ENCODE results near the gene SMCO2. TPM values are rescaled to one million over a fixed set of nuclear protein-coding genes. Genes with fewer than 3 reads are reported as not detected.
"Not testable (repeated sequence)": the region's sequence is repeated elsewhere in the genome, so short reads cannot be mapped to it uniquely, and the experiment has no call there.

SMCO2 gene
- total and polyA plus RNA-seq, 7 donors, result 0.15 TPM; not detected in 6

GRCh38 chr12:27537855-27538675, 91.5 kb downstream of the SMCO2 start:
- intact Hi-C loops (cut with DNase I), result no loop called here
- WGBS, 2 donors, result 76 to 86% methylated on average over 8 of the region's 8 CpGs
- Histone ChIP-seq H3K36me3 (peaks cover 0 to 4% (median 0%) of the 10 kb centered on the region in 4 donors), H3K27me3 (no peaks in the 10 kb centered on the region), H3K4me3 (no peak overlapping the region), H3K9me3 (no peaks in the 10 kb centered on the region), H3K4me1 (peaks cover 0 to 54% (median 47%) of the 10 kb centered on the region in 4 donors), H3K27ac (peak overlapping the region; percentile 14 to 58 (median 38))
- TF ChIP-seq POLR2A (IDR thresholded peaks at IDR 0.05) (no peak), EP300 (IDR thresholded peaks at IDR 0.05) (no peak), POLR2AphosphoS5 (IDR thresholded peaks at IDR 0.05) (no peak), CTCF (IDR thresholded peaks at IDR 0.05) (no peak)
- no peak for DNase-seq

GRCh38 chr12:27539191-27539631, 92.7 kb downstream of the SMCO2 start:
- Histone ChIP-seq H3K27ac (peak overlapping the region in 2 of 4 donors; percentile 53 to 58), H3K4me3 (no peak overlapping the region), H3K36me3 (peaks cover 0 to 4% (median 0%) of the 10 kb centered on the region in 4 donors), H3K4me1 (peaks cover 0 to 57% (median 53%) of the 10 kb centered on the region in 4 donors), H3K27me3 (no peaks in the 10 kb centered on the region), H3K9me3 (no peaks in the 10 kb centered on the region)
- no peak for DNase-seq
- TF ChIP-seq POLR2A (IDR thresholded peaks at IDR 0.05) (no peak), POLR2AphosphoS5 (IDR thresholded peaks at IDR 0.05) (peak in 1 of 4 donors; percentile 20)
- intact Hi-C loops (cut with DNase I), result no loop called here
- WGBS, 2 donors, result 27 to 58% methylated on average over 4 of the region's 4 CpGs

GRCh38 chr12:27541031-27541719, 94.6 kb downstream of the SMCO2 start:
- Histone ChIP-seq H3K27me3 (no peaks in the 10 kb centered on the region), H3K4me3 (no peak overlapping the region), H3K36me3 (peaks cover 0 to under 1% (median 0%) of the 10 kb centered on the region in 4 donors), H3K4me1 (peaks cover 0 to 68% (median 62%) of the 10 kb centered on the region in 4 donors), H3K27ac (peak overlapping the region in 1 of 4 donors; percentile 66), H3K9me3 (no peaks in the 10 kb centered on the region)
- intact Hi-C loops (cut with DNase I), result no loop called here
- TF ChIP-seq EP300 (IDR thresholded peaks at IDR 0.05) (no peak), POLR2A (IDR thresholded peaks at IDR 0.05) (no peak), POLR2AphosphoS5 (IDR thresholded peaks at IDR 0.05) (no peak), CTCF (IDR thresholded peaks at IDR 0.05) (no peak)
- no peak for DNase-seq
- 83 to 90% methylated on average over 8 of the region's 8 CpGs for WGBS, 2 donors

- Histone ChIP-seq H3K36me3 (no peaks in the 10 kb centered on the region), H3K27ac (peak overlapping the region in 3 of 4 donors; percentile 14 to 66 (median 43)), H3K4me3 (peak overlapping the region in 1 of 4 donors; percentile 5), H3K9me3 (no peaks in the 10 kb centered on the region), H3K27me3 (no peaks in the 10 kb centered on the region), H3K4me1 (peaks cover 0 to 66% (median 65%) of the 10 kb centered on the region in 4 donors)
- 78 to 82% methylated on average over 5 of the region's 5 CpGs for WGBS, 2 donors
- TF ChIP-seq EP300 (IDR thresholded peaks at IDR 0.05), result no peak
- TF ChIP-seq CTCF (IDR thresholded peaks at IDR 0.05), result no peak
- TF ChIP-seq POLR2AphosphoS5 (IDR thresholded peaks at IDR 0.05), result no peak
- no peak for TF ChIP-seq POLR2A (IDR thresholded peaks at IDR 0.05)
- no peak for DNase-seq
- intact Hi-C loops (cut with DNase I), result no loop called here
Measured at GRCh38 chr12:27542628-27543027, 96.1 kb downstream of the SMCO2 start.

GRCh38 chr12:27544858-27545257, 98.3 kb downstream of the SMCO2 start:
- H3K36me3 ChIP-seq; H3K9me3 ChIP-seq; intact Hi-C loops (cut with DNase I); H3K27me3 ChIP-seq; DNase-seq; H3K4me3 ChIP-seq: not testable (repeated sequence)
- H3K27ac ChIP-seq, result peak overlapping the region in 1 of 4 donors; percentile 19
- WGBS, 2 donors, result 91 to 98% methylated on average over 1 of the region's 1 CpG
- H3K4me1 ChIP-seq, result peaks cover 0 to 66% (median 64%) of the 10 kb centered on the region in 4 donors
